Measurements from ENCODE around the gene ATP1B1.

ATP1B1 gene

DNA sequence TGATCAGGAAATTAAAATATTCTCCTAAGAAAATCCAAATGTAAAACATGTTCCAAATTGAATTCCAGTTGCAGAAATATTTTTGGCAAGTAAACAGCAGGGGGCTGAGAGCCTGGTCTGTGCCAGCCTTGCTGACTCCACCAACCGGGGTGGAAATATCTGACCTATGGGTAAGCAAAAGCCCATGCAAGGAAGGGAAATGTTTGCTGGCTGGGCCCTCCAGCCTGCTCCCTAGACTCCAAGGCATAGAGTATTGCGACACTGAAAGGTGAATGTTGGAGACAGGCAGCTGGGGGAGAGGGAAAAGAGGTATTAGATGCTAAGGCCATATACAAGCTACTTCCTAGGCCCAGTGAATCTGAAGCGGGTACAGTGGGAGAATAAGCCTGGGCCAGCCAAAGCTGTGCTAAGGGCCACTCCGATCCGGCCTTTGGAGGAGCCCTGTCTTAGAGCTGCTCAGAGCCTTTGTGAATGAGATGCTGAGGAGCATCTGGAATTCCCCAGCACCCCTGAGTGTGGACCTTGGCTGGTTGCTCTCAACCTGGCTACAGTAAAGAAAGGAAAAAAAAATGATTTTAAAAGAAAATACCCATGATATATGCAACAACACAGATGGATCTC lies 24.9 kb upstream of the ATP1B1 start:
- TF ChIP-seq, protein P1, sequence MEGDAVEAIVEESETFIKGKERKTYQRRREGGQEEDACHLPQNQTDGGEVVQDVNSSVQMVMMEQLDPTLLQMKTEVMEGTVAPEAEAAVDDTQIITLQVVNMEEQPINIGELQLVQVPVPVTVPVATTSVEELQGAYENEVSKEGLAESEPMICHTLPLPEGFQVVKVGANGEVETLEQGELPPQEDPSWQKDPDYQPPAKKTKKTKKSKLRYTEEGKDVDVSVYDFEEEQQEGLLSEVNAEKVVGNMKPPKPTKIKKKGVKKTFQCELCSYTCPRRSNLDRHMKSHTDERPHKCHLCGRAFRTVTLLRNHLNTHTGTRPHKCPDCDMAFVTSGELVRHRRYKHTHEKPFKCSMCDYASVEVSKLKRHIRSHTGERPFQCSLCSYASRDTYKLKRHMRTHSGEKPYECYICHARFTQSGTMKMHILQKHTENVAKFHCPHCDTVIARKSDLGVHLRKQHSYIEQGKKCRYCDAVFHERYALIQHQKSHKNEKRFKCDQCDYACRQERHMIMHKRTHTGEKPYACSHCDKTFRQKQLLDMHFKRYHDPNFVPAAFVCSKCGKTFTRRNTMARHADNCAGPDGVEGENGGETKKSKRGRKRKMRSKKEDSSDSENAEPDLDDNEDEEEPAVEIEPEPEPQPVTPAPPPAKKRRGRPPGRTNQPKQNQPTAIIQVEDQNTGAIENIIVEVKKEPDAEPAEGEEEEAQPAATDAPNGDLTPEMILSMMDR (IDR thresholded peaks at IDR 0.05; ENCODE audit: low read depth, low read length, missing control alignments): no peak
- Histone ChIP-seq H3K4me3 (ENCODE audit: low read depth, low read length) (no peak overlapping the region), H3K27me3 (replicated peaks) (no peaks in the 10 kb centered on the region), H3K36me3 (replicated peaks) (no peaks in the 10 kb centered on the region), H3K27ac (no peak overlapping the region)
- no peak for DNase-seq
- in situ Hi-C loops (cut with HindIII; ENCODE audit: low pct_ligation_motif_present, low sequenced_read_pairs): no loop called here

DNA sequence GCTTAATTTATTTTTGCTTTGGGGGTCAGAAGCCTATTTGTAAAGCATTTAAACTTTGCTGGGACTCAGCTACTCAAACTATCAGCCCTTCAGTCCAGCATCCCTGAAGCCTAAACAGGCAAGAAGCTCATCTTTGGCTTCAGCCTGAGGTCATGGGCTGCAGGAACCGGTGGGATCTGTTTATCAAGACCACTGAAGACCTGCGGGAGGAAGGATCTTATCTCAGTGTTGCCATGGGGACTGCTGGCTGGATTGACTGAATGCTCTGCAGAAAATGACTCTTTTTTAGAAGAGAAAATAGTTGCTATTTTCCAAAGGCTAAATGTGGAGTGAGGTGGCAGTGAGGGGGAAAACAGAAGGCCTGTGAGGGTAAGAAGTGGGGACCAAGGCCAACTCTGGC lies 20.6 kb upstream of the ATP1B1 start:
- DNase-seq: no peak
- TF ChIP-seq, protein P1 (IDR thresholded peaks at IDR 0.05; ENCODE audit: low read depth, low read length, missing control alignments): no peak
- Histone ChIP-seq H3K36me3 (replicated peaks) (no peaks in the 10 kb centered on the region), H3K4me3 (ENCODE audit: low read depth, low read length) (no peak overlapping the region), H3K27ac (no peak overlapping the region), H3K27me3 (replicated peaks) (no peaks in the 10 kb centered on the region)
- in situ Hi-C loops (cut with HindIII; ENCODE audit: low pct_ligation_motif_present, low sequenced_read_pairs): no loop called here

DNA sequence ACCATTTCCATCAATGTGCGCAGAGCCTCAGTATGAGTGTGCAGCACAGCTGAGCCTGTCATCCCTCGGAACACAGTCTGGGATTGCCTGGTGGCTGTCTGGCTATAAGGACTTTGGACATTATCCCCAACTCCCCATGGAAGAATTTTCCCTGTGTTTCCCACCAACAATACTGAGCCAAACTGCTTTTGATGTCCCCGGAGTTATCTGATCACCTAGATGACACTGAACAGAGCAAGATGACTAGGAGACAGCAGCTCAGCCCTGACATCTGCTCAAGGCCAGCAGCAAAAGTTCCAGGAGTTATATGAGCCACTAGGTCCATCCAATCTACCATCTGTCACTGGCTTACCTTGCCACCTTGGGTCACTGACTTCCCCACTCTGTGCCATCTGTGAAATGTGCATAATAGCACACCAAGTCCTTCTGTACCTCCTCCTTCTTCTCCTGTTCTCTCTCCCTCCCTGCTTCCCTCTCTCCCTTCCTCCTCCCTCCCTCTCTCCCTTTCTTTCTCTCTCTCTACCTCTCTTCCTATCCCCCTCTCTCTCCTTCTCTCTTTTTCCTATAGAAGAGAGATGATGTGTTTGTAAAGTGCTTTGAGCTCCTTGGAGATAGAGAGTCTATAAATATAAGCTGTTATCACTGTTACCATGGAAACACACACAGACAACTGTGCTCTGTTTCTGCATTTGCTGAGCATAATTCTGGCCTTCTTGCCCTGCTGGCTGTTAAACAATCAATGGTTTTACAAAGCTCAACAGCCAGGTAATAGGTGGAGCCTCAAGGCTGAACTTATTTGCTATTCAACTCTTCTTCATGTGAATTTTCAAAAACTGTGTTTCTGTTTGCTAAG lies 19.7 kb upstream of the ATP1B1 start:
- Histone ChIP-seq H3K27me3 (replicated peaks) (no peaks in the 10 kb centered on the region), H3K4me3 (ENCODE audit: low read depth, low read length) (no peak overlapping the region), H3K27ac (no peak overlapping the region), H3K36me3 (replicated peaks) (no peaks in the 10 kb centered on the region)
- peak; percentile 70 for DNase-seq
- TF ChIP-seq, protein P1 (IDR thresholded peaks at IDR 0.05; ENCODE audit: low read depth, low read length, missing control alignments): no peak
- in situ Hi-C loops (cut with HindIII; ENCODE audit: low pct_ligation_motif_present, low sequenced_read_pairs): no loop called here

DNA sequence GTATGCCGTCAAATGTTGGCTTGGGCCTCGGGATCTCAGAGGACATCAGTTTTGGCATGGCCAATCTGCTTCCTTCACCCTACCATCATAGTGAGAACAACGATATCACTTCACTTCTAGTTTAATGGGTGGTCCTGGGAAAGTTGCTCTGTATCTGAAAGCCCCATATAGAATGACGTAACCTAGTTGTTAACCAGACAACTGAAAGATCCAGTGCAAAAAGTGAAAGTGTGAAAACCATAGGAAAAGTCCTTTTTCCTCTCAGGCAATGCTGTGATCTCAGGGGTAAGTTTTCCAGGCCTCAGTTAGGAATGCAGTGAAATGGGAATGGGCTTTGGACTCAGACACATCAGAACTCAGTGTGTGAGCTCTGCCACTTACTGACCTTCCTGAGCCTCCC lies 18.6 kb upstream of the ATP1B1 start:
- Histone ChIP-seq H3K27me3 (replicated peaks) (no peaks in the 10 kb centered on the region), H3K4me3 (ENCODE audit: low read depth, low read length) (no peak overlapping the region), H3K36me3 (replicated peaks) (no peaks in the 10 kb centered on the region), H3K27ac (no peak overlapping the region)
- TF ChIP-seq, protein P1 (IDR thresholded peaks at IDR 0.05; ENCODE audit: low read depth, low read length, missing control alignments): no peak
- in situ Hi-C loops (cut with HindIII; ENCODE audit: low pct_ligation_motif_present, low sequenced_read_pairs): no loop called here
- DNase-seq: no peak

DNA sequence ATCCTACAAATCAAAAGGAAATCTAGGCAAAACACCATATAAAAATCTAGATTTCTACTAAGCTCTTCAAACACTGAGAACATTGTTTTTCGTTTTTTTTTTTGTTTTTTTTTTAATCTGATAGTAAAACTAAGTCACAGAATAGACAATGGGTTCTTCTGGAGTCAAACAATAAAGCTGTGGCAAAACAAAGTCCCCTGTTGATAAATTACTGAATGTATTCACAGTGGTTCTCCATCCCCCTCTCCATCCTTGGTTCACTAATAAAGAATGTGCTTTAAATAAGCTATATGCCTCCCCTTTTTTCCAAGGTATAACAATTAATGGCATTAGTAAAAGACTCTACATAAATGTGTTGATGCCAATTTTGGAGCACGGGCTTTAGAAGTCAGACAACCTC lies 16.7 kb upstream of the ATP1B1 start:
- no peaks in the 10 kb centered on the region for H3K27me3 ChIP-seq (replicated peaks)
- H3K36me3 ChIP-seq (replicated peaks): no peaks in the 10 kb centered on the region
- in situ Hi-C loops (cut with HindIII; ENCODE audit: low pct_ligation_motif_present, low sequenced_read_pairs): no loop called here
- no peak for DNase-seq
- no peak overlapping the region for H3K4me3 ChIP-seq (ENCODE audit: low read depth, low read length)
- H3K27ac ChIP-seq: no peak overlapping the region
- TF ChIP-seq, protein P1 (IDR thresholded peaks at IDR 0.05; ENCODE audit: low read depth, low read length, missing control alignments): no peak

Measured in brain microvascular endothelial cell (primary cell).